ENCODE measurements around the gene TTYH1.
"Not testable (repeated sequence)": the region's sequence is repeated elsewhere in the genome, so short reads cannot be mapped to it uniquely, and the experiment has no call there.

TTYH1 gene

DNA sequence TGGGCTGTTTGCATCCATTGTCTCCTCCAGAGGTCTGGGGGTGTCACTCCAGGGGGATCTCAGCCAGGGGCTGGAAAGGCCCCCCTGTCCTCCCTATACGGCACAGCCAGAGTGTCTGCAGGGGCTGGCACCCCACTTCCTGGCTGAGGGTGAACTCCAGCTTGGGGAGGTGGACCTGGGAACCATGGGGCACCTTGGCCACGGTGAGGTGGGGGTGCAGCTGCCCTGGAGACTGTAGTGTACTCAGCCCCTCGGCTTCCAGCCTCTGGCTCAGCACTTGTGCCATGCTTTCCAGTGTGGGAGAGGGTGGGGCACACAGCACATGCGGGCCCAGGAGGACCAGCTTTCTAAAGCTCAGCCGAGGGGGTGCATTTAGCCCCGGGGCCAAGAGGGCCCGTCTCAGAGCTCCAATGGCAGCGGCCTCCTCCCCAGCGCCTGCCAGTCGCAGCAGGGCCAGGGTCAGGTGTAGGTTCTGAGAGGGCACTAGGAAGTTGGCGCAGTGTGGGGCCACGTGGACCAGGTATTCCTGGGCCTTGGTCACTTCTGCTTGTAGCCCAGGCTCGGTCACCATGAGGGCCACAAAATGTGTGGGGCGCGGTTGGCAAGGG, 46.9 kb downstream of the TTYH1 start:
- DNase-seq, result no peak

DNA sequence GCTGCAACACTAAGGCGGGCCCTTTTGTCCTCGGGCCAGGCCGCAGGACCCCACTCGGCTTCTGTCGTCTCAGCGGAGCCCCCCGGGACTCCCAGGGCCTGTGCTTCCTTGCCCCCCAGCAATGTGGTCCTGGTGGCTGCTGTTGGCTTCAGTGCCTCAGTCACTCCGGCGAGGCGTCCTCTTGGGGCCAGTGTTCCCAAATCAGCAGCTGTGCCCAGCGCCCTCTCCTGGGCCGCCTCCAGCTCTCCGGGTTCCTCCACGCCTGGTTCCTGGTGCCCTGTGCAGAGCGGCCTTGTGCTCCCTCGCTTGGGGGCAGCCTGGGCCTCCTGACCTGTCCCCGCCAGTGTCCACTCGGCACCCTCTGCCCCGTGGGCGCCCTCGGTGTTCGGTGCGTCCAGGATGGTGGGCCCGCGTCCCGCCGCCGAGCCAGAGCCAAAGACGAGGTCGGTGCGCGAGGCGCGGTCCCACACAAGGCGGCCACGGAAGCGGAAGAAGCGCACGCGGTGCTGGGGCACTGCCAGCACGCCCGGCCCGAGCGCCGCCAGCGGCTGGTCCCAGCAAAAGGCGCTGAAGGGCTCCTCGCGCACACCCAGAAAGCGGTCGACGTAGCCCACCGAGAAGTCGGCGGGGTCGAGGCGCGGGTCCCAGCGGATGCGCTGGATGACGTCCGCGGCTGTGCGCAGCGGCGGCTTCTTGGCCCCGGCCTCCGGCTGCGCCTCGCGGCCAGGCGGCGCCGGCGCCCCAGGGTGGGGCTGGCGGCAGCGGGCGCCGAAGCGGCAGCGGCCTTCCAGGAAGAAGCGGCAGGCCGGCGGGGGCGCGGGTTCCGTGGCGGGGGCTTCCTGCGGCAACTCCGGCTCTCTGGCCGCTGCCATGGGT, 47.6 kb downstream of the TTYH1 start:
- DNase-seq, result peak; percentile 63

DNA sequence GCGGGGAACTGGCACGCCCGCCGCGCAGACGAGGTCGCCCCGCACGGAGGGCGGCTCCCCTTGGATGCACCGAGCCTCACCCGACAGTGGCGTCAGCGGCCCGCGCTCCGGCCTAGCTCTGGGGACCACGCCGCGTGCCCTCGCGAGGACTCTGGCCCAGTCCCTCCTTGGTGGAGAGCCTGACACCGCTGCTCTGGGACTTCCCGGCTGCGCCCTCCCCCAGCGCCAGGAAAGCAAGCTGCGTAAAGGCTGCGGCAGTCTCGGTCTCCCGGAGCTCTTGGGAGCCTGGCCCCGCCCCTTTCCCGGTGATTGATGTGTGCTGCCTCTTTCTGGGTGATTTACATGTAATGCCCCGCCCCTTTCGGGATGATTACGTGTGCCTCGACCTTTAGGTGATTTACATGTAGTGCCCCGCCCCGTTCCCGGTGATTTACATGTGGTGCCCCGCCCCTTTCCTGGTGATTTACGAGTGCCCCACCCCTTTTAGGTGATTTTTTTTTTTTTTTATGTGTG, 48.3 kb downstream of the TTYH1 start, which contains the start of gene LENG9:
LENG9 (minus strand) TSS at position 248 of the 513 bp plus-strand sequence. CDS start 252 bp downstream, outside the sequence.
- peak; percentile 97 for DNase-seq

DNA sequence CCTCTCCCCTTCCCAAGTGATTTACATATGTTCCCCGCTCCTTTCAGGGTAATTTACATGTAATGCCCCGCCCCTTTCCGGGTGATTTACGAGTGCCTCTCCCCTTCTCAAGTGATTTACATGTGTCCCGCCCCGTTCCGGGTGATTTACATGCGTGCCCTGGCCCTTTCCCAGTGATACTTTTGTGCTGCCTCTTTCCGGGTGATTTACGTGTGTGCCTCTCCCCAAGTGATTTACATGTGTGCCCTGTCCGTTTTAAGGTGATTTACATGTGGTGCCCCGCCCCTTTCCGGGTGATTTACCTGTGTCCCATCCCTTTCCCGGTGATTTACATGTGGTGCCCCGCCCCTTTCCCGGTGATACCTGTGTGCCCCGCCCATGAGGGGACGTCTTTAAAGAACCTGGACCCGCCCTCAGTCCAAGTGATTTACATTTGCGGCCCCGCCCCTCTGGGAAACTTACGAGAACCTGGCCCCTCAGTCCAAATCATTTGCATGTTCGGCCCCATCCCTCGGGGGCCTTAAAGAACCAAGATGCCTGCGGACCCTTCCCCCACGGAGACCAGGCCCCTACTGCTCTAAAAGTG, 48.9 kb downstream of the TTYH1 start:
- peak; percentile 87 for DNase-seq

DNA sequence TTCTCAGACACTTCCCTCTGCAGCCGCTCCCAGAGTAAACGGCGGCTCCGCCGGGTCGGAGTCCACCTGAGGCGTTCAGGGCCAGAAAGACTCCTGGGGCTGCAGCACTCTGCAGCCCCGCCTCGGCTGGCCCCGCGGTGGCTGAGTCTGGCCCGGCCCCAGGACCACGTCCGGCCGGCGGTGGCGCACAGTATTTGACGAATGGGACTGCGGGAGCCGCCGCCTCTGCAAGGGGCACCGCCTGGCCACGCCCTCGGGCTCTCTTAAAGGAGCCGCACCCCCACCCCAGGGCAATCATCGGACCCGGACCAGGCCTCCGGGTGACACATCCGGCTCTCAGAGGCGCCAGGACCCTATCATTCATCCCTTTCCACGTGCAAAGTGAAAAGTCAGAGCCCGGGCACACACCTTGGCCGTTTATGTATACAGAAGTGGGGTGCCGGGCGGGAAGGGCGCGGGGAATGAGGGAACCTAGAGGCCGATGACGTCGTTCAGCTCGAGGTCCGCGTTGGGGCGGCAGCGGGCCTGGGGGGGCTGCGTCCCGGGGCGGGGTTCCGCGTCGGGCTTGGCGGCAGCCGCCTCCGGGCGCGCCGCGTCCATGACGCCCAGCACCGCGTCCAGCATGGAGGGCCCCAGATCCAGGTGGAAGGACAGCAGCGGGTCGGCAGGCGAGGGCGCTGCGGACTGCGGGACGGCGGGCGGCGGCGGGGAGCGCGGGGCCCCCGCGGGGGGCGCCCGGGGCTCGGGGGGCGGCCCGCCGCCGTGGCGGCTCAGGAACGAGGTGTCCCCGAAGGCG, 49.6 kb downstream of the TTYH1 start:
- peak; percentile 78 for DNase-seq

DNA sequence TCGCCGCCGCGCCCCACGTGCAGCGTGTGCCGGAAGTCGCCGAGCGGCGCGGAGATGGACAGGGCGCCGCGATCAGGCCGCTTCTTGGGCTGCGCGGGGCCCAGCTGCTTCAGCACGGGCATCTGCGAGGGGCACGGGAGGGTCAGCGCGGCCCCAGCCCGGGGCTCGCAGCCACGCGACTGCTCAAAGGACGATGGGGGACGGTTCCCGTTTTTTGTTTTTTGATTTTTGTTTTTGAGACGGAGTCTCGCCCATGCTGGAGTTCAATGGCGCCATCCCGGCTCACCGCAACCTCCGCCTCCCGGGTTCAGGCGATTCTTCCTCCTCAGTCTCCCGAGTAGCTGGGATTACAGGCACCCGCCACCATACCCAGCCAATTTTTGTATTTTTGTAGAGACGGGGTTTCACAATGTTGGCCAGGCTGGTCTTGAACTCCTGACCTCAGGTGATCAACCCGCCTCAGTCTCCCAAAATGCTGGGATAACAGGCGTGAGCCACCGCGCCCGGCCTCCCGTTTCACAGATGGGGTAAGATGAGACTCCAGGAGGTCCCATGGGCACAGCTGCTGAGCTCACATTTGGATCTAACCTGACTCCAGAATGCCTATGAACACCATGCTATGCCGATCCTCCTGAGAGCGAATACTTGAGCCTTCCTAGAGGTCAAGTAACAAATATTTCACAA, 50.3 kb downstream of the TTYH1 start:
- DNase-seq, result no peak

DNA sequence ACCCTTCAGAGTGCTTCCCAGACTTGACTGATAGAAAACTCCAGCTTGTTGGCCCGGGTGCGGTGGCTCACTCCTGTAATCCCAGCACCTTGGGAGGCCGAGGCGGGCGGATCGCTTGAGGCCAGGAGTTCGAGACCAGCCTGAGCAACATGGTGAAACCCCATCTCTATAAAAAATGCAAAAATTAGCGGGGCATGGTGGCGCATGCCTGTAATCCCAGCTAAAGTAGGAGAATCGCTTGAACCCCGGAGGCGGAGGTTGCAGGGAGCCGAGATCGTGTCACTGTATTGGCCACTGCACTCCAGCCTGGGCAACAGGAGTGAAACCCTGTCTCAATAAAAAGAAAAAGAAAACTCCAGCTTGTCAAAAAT, 50.8 kb downstream of the TTYH1 start:
- not testable (repeated sequence) for DNase-seq

DNA sequence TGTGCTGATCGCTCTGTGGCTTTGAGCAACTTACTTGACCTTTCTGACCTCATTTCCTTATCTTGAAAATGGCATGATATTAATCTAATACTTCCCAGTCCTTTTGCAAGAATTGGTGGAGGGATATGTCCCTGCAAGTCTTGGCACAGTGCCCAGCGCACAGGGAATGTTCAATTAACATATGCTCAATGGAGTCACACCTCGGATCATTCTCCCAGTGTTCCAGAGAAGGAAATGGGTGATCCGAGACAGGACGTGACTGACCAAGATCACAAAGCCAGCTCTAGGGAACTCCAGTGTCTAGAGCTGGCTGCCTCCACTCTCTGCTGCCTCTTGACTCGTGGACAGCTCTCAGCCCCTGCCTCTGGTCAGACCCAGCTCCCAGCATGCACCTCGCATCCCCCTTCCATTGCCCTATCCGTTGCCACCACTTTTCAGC, 54.3 kb downstream of the TTYH1 start:
- DNase-seq, result no peak

DNA sequence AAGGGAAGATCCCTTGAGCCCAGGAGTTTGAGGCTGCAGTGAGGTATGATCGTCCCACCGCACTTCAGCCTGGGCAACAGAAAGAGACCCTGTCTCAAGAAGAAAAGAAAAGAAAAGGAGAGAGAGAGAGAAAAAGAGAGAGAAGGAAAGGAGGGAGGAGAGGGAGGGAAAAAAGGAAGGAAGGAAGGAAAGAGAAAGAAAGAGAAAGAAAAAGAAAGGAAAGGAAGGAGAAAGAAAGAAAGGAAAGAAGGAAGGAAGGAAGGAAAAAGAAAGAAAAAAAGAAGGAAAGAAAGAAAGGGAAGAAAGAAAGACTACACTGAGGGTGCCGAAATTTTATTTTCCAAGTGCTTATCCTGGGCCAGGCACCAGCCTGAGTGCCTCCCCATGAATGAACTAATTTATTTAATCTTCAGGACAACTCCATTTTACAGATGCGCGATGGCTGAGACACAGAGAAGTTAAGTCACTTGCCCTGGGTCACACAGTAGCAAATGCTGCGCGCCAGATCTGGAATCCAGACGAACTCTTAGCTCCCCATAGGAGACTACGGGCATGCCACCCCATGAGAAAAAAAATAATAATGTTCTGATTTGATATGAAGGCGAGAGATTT, 55.1 kb downstream of the TTYH1 start:
- DNase-seq, result no peak

DNA sequence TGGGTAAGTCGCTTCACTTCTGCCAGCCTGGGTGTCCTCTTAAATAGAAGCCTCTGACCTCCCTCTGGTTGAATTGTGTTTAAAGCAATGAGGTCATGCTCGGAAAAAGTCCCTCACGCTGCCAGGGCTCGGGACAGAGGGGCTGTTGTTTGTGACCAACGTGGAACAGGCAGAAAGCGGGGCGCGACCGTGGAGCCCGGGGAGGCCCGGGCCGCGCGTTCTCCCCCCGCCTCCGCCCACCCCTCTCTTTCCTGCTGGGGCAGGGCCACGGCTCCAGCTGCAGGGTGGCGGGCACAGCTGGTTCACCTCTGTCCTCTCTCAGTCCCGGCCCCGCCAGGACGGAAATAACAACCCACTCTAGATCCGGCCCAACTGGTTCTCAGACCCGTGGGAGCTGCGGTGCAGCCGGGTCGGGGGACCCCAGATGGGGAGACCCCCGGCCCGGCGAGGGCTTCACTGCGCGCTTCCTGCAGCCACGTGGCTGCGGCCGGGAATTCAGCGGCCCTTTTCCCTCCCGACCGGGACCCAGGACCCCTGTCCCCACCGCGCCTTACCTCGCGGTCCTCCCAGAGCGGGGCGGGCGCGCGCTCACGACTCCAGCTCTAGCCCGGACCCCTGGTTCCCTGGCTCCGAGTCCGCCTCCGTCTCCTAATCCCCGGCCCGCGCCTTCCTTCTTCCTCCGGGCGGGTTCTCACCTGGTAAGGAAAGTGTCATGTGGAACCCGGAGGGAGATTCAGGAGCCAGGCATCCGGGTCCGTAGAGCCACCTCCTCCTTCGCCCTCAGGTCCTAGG, 55.9 kb downstream of the TTYH1 start:
- no peak for DNase-seq

DNA sequence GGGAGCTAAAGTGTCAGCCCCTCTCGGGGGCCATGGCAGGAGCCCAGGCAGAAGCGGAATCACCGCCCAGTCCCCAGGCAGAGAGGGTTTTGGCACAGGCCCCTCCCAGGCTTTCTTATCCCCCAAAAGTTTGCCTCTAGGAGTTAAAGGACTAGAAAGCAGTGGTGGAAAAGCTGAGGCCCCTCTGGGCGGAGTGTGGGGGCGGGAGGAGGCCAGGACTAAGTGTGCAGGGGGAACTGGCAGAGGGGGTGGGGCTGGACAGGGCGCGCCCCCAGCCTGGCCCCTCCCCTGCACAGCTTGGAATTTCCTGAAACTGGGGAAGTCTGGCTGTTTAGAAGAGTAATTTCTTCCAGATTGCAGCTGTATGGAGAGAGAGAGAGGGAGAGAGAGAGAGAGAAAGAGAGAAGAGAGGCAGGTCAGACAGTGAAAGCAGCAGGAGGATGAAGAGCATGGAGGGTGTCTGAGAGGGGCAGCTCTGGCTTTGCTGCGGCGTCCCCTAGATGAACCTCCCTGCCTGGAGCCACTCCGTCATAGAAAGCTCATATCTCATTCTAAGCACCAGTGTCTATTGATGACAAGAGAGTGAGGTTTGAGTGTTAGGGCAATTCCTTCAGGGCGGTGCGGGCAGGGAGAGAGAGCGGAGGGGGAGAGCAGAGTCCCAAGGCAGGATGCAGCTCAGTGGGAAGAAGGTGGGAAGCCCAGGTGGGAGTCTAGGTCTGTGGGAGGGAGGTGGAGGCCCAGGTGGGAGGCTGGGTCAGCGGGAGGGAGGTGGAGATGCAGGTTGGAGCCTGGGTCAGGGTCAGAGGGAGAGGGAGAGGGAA, 58.0 kb downstream of the TTYH1 start, which contains the start of gene CDC42EP5:
CDC42EP5 (minus strand) TSS at position 226 of the 821 bp plus-strand sequence. CDS start 7,749 bp downstream, outside the sequence.
- no peak for DNase-seq

DNA sequence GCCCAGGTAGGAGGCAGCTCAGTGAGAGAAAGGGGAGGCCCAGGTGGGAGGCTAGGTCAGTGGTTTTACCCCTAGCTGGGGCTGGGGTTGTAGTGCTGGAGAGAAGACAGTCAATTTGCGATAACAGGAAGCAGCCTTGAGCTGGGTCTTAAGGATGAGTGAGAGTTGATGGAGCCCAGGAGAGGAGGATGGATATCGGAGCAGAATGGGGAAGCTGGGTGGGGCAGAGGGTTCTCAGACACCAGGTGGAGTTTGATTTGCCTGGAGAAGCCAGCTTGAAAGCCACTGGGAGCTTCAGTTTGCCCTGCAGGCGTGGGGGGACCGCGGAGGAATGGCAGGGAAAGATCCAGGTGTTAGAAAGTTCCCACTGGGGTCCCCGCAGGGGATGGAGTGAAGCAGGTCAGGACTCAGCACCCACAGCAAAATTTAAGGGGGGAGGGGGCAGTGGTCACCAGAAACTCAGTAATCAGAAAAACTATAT, 58.7 kb downstream of the TTYH1 start:
- DNase-seq, result no peak

DNA sequence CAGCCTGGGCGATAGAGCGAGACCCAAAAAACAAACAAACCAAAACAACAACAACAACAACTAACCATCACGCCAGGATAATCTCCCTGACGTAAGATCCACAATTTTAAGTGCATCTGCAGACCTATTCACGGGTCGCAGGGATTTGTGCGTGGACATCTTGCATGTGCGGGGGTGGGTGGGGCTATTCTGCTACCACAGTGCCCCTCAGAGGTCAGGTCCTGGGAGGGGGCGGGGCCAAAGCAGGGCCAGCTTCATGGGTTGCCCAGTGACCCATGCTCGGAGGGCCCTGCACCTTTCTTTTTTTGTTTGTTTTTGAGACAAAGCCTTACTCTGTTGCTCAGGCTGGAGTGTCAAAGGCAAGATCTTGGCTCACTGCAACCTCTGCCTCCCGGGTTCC, 60.4 kb downstream of the TTYH1 start:
- DNase-seq, result no peak

DNA sequence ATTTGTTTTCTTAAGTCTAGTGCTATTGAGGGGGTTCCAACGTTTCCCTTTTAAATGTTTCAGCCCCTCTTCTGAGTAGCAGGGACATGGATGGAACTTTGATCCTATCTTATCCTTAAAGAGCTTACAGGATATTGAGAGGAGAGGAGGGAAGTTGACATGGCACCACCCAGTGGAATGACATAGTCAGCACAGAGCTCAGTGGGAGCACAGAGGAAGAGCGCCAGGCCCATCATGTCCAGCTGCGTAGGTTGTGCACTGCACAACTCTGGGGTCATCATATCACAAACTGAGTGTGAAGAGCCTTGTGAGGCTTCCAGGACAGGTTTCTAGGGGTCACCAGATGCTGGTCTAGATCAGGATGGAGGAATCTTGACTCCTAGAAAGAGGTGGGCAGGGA, 62.4 kb downstream of the TTYH1 start:
- no peak for DNase-seq

DNA sequence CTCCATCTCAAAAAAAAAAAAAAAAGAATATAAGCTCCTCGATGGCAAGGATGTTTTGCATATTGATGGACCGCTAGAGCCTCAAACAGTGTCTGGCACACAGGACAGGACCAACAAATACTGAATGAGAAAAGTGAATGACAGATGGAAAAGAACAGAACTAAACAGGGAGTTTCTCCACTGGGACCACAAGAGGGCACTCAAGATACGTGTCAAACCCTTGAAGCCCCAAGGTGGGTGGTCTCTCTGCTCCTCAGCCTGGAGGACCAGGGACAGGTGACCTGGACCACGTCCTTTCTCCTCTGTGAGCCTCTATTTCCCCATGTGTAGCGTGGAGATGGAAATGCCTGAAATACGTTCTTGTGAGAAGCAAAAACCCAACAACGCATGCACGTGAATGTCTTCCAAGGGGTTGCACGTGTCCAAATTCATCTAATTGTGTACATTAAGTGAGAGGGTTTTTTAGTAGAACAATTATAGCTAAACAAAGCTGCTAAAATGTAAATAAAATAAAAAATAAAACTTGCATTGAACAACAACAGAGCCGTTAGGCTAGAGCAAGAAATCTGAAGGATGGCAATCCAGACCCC, 63.5 kb downstream of the TTYH1 start:
- DNase-seq, result no peak

DNA sequence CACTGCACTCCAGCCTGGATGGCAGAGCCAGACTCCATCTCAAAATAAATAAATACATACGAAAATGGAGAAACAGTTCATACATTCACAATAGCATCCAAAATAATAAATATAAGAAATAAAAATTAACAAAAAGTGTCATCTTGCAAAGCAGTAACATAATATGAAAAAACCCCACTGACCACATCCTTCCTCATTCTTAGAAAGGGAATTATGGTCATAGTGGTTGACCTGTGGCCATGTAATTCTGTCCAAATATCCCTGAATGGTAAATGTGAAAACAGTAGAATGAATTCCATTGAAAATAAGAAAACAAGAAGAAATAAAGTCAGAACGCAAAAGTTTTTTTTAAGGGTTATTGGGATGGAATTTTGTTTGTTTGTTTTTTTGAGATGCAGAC, 64.8 kb downstream of the TTYH1 start:
- DNase-seq, result no peak

DNA sequence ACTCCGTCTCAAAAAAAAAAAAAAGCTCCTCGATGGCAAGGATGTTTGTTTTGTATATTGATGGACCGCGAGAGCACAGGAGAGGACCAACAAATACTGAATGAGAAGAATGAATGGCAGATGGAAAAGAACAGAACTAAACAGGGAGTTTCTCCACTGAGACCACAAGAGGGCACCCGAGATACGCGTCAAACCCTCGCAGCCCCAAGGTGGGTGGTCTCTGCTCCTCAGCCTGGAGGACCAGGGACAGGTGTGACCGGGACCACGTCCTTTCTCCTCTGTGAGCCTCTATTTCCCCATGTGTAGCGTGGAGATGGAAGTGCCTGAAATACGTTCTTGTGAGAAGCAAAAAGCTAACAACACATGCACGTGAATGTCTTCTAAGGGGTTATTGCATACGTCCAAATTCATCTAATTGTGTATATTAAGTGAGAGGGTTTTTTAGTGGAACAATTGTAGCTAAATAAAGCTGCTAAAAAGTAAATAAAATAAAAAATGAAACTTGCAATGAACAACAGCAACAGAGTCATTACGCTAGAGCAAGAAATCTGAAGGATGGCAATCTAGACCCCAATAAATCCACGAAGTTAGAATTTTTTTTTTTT, 66.2 kb downstream of the TTYH1 start:
- peak; percentile 45 for DNase-seq

DNA sequence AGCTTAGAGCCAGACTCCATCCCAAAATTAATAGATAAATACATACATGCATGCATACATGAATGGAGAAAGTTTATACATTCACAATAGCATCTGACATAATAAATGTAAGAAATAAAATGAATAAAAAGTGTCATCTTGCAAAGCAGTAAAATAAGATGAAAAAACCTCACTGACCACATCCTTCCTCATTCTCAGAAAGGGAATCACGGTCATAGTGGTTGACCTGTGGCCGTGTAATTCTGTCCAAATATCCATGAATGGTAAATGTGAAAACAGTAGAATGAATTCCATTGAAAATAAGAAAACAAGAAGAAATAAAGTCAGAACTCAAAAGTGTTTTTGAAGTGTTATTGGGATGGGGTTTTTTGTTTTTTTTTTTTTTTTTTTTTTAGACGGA, 67.6 kb downstream of the TTYH1 start:
- DNase-seq, result no peak

DNA sequence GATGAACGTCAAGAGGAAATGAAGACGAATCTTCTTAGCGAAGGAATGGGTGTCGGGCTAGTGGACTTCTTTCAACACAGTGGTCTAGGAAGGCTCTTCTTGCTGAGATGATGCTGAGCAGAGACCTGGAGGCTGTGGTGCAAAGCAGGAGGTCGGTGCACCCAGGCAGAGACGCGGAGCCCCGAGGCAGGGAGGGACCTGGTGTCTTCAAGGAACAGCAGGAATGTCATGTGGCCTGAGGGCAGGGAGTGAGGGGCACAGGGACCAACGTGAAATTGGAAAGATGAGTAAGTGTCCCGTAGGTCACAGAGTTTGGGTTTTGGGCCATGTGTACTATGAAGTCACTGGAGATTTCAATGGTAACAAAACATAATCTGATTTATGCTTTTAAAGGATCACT, 69.2 kb downstream of the TTYH1 start:
- no peak for DNase-seq
